HepG2 (cell line): ENCODE measurements around the gene POLA1. TPM values are rescaled to one million over a fixed set of nuclear protein-coding genes. Genes with fewer than 3 reads are reported as not detected.

Experiments used
- ATAC-seq: fragments of 200-7000 bp; cut with Tn5 transposase; 3 replicates; pipeline ENCODE4 v1.9.1; 2020; ENCODE audit warnings: mild to moderate bottlenecking, moderate library complexity
- BruUV-seq: library from RNA; stranded (reverse); fragments of 400-500 nt; replicated peaks from 2 replicates; lab custom pipeline; 2021; lab: Mats Ljungman, UMichigan
- CTCF ChIA-PET: fragments of 300-600 bp; formaldehyde crosslinking; extraction: SDS; loops from one replicate; lab custom pipeline; 2021; ENCODE audit warnings: low total read pairs, inconsistent platforms, low intra/inter-chr PET ratio; lab: Yijun Ruan, JAX
- POLR2A ChIA-PET: fragments of 350-600 bp; sonication (Branson Sonifier 250); formaldehyde crosslinking; loops from one replicate; lab custom pipeline; 2020; ENCODE audit warnings: antibody characterized with exemption, inconsistent platforms; lab: Yijun Ruan, JAX
- DNase-seq: peaks from one replicate; pipeline ENCODE4 v3.0.0-alpha.2; 2015; ENCODE audit warnings: low spot score
- FAIRE-seq: peaks from 3 replicates; lab custom pipeline; 2011; peaks lifted over from hg19 to GRCh38; lab: Jason Lieb, UNC
- H2AFZ ChIP-seq: one replicate; pipeline ENCODE4 v1.6.1; 2011; ENCODE audit warnings: low read length, inconsistent platforms
- H3K27ac ChIP-seq: fragments of 300-600 bp; 3 replicates; pipeline ENCODE4 v1.8.0; 2011; ENCODE audit warnings: mixed run types, mild to moderate bottlenecking, mixed read lengths, low read length, inconsistent platforms; ENCODE audit not compliant: insufficient read depth; ENCODE audit errors: extremely low read length
- H3K27me3 ChIP-seq, 2 experiments: fragments of 200-600 bp in 1 of 2; 2 replicates in 1 of 2; 3 replicates in 1 of 2; pipeline versions ENCODE4 v1.6.0 to v1.8.0; 2011; ENCODE audit warnings: low read length in 2 of 2, mild to moderate bottlenecking in 2 of 2, moderate library complexity in 2 of 2, inconsistent platforms in 1 of 2; ENCODE audit not compliant: insufficient read depth in 2 of 2, control insufficient read depth in 1 of 2
- H3K36me3 ChIP-seq, 2 experiments: fragments of 200-600 bp in 1 of 2; replicated peaks in 1 of 2; 2 replicates in 1 of 2; 3 replicates in 1 of 2; pipeline versions ENCODE4 v1.5.1 to v1.8.0; 2011; ENCODE audit warnings: low read length in 2 of 2, inconsistent platforms in 1 of 2; ENCODE audit not compliant: insufficient read depth in 2 of 2, control insufficient read depth in 1 of 2
- H3K4me1 ChIP-seq: 2 replicates; pipeline ENCODE4 v1.5.1; 2012; ENCODE audit warnings: low read length, inconsistent platforms; ENCODE audit not compliant: insufficient read depth
- H3K4me2 ChIP-seq: 2 replicates; pipeline ENCODE4 v1.6.0; 2011; ENCODE audit warnings: low read depth, low read length, inconsistent platforms
- H3K4me3 ChIP-seq, 3 experiments: fragments of 200-600 bp in 1 of 3; sonication (generic), shearing (Covaris generic) in 1 of 3; replicated peaks in 1 of 3; 2 replicates each; pipeline ENCODE4 v1.5.1; 2011 to 2016; ENCODE audit warnings: low read length in 3 of 3, inconsistent platforms in 2 of 3, low read depth in 2 of 3, mild to moderate bottlenecking in 2 of 3, control low read depth in 1 of 3, mixed read lengths in 1 of 3; ENCODE audit not compliant: insufficient read depth in 1 of 3
- H3K79me2 ChIP-seq: one replicate; pipeline ENCODE4 v1.6.1; 2011; ENCODE audit warnings: low read length, inconsistent platforms; ENCODE audit not compliant: insufficient read depth
- H3K9ac ChIP-seq: 2 replicates; pipeline ENCODE4 v1.6.0; 2011; ENCODE audit warnings: mild to moderate bottlenecking, low read depth, low read length, inconsistent platforms; ENCODE audit not compliant: insufficient read depth
- H3K9me3 ChIP-seq: 2 replicates; pipeline ENCODE4 v1.5.1; 2012; ENCODE audit warnings: mild to moderate bottlenecking, low read length
- H4K20me1 ChIP-seq: 2 replicates; pipeline ENCODE4 v1.6.0; 2011; ENCODE audit warnings: inconsistent platforms, mild to moderate bottlenecking, low read length, moderate library complexity; ENCODE audit not compliant: insufficient read depth
- AGO1 ChIP-seq: fragments of 200-400 bp; formaldehyde crosslinking; IDR thresholded peaks from 2 replicates; pipeline ENCODE4 v1.6.1; 2017; ENCODE audit warnings: mild to moderate bottlenecking, low read depth, low read length, moderate library complexity; ENCODE audit not compliant: poor library complexity, severe bottlenecking
- ARNT2 ChIP-seq: sonication (generic); formaldehyde crosslinking; IDR thresholded peaks from 2 replicates; pipeline ENCODE4 v1.8.0; 2022; ENCODE audit warnings: mild to moderate bottlenecking, low read depth, missing genetic modification reagents, moderate library complexity
- CBX2 ChIP-seq, 2 experiments: fragments of 200-600 bp in 1 of 2; sonication (generic); formaldehyde crosslinking in 1 of 2; IDR thresholded peaks; 2 replicates each; pipeline versions ENCODE4 v1.7.0 to v1.8.1; 2018 to 2022; ENCODE audit warnings: low read depth in 2 of 2, low read length in 1 of 2, mild to moderate bottlenecking in 1 of 2, missing genetic modification reagents in 1 of 2
- CREBL2 ChIP-seq: sonication (generic); formaldehyde crosslinking; IDR thresholded peaks from 2 replicates; pipeline ENCODE4 v1.8.1; 2023; ENCODE audit warnings: missing genetic modification reagents, mild to moderate bottlenecking, borderline replicate concordance
- CSRNP1 ChIP-seq: sonication (generic); formaldehyde crosslinking; IDR thresholded peaks from 2 replicates; pipeline ENCODE4 v1.8.1; 2023; ENCODE audit warnings: mild to moderate bottlenecking, missing genetic modification reagents
- FOXA3 ChIP-seq: IDR thresholded peaks from 2 replicates; pipeline ENCODE4 v1.6.1; 2016; ENCODE audit warnings: missing genetic modification reagents, missing compliant biosample characterization
- KDM5A ChIP-seq: fragments of 200-600 bp; sonication (generic); IDR thresholded peaks from 2 replicates; pipeline ENCODE4 v1.7.0; 2018; ENCODE audit warnings: antibody characterized with exemption, mild to moderate bottlenecking, low read length, borderline replicate concordance
- SOX13 ChIP-seq, 3 experiments: fragments of 450-650 bp in 1 of 3; sonication (generic) in 1 of 3; formaldehyde crosslinking in 1 of 3; IDR thresholded peaks in 2 of 3; conservative IDR thresholded peaks in 1 of 3; 2 replicates each; pipeline versions ENCODE4 v1.5.0 to v1.6.1; 2016 to 2020; ENCODE audit warnings: antibody characterized with exemption in 1 of 3, mild to moderate bottlenecking in 1 of 3, missing compliant biosample characterization in 1 of 3, missing genetic modification reagents in 1 of 3, moderate library complexity in 1 of 3
- TCF7 ChIP-seq: sonication (generic); IDR thresholded peaks from 2 replicates; pipeline ENCODE4 v1.6.1; 2016; ENCODE audit warnings: antibody characterized with exemption, low read depth
- THAP11 ChIP-seq: IDR thresholded peaks from 2 replicates; pipeline ENCODE4 v1.6.1; 2016; ENCODE audit warnings: missing biosample characterization, missing genetic modification reagents
- ZBTB2 ChIP-seq: sonication (generic); formaldehyde crosslinking; IDR thresholded peaks from 2 replicates; pipeline ENCODE4 v1.8.0; 2022; ENCODE audit warnings: low read depth, missing genetic modification reagents
- ZNF44 ChIP-seq: sonication (generic); formaldehyde crosslinking; IDR thresholded peaks from 2 replicates; pipeline ENCODE4 v1.5.1; 2020; ENCODE audit warnings: mild to moderate bottlenecking, missing genetic modification reagents
- ZNF510 ChIP-seq: sonication (generic); formaldehyde crosslinking; IDR thresholded peaks from 2 replicates; pipeline ENCODE4 v1.4.0; 2020; ENCODE audit warnings: low read depth, mild to moderate bottlenecking, missing genetic modification reagents
- ZNF530 ChIP-seq: sonication (generic); formaldehyde crosslinking; IDR thresholded peaks from 2 replicates; pipeline ENCODE4 v1.5.0; 2020; ENCODE audit warnings: low read depth, mild to moderate bottlenecking, missing genetic modification reagents
- ZNF589 ChIP-seq: sonication (generic); formaldehyde crosslinking; conservative IDR thresholded peaks from 2 replicates; pipeline ENCODE4 v1.8.0; 2022; ENCODE audit warnings: mild to moderate bottlenecking, moderate library complexity, missing genetic modification reagents
- ZNF724P ChIP-seq: sonication (generic); formaldehyde crosslinking; IDR thresholded peaks from 2 replicates; pipeline ENCODE4 v1.8.0; 2022; ENCODE audit warnings: missing genetic modification reagents, borderline replicate concordance
- WGBS: methylation state at CpG from one replicate; pipeline ENCODE4 v1.1.6; 2017; ENCODE audit warnings: low lambda C conversion rate; 5-methylcytosine and 5-hydroxymethylcytosine counted together
- in situ Hi-C: cut with HindIII; loops from 2 replicates; pipeline ENCODE4 v1.10.0; 2017; ENCODE audit warnings: low pct_unique_long_range_greater_than_20kb; ENCODE audit not compliant: extremely low pct_ligation_motif_present
- intact Hi-C: fragments of 100-400 bp; cut with micrococcal nuclease; formaldehyde crosslinking; loops from one replicate; pipeline ENCODE4 v1.10.0; 2022; ENCODE audit not compliant: unreplicated experiment
- polyA plus RNA-seq, 8 experiments: library from polyadenylated mRNA; depleted of rRNA in 3 of 8; stranded (reverse) in 7 of 8; unstranded in 1 of 8; fragments of >200 nt; fragmentation: Illumina TruSeq in 4 of 8; extraction: Trizol in 4 of 8; gene quantifications; 2 replicates each; pipeline versions ENCODE4 v1.2.1 to v1.2.3, GENCODE V29; 2011 to 2016; ENCODE audit warnings: low read depth in 4 of 8, missing spikeins in 1 of 8, mixed read lengths in 1 of 8; ENCODE audit not compliant: insufficient read depth in 1 of 8
- total RNA-seq, 5 experiments: library from RNA; depleted of rRNA; stranded (reverse); fragments of >200 nt; fragmentation: Illumina TruSeq; extraction: Trizol; gene quantifications; 2 replicates each; pipeline ENCODE4 v1.2.3, GENCODE V29; 2016; ENCODE audit warnings: low read depth in 1 of 5

The POLA1 gene
- total and polyA plus RNA-seq, 2 of the 13 experiments (the other 11 are each of a cell fraction or from before 2014, with no cell fraction given): 3.3 to 26.5 TPM

- ATAC-seq: no peak
- no TSS peak for BruUV-seq
- H3K4me1 ChIP-seq: no peaks in the 10 kb centered on the region
- H4K20me1 ChIP-seq: no peaks in the 10 kb centered on the region
- no peaks in the 10 kb centered on the region for H3K79me2 ChIP-seq
- no peaks in the 10 kb centered on the region for H3K9me3 ChIP-seq
- POLR2A ChIA-PET: no interaction called here
- no peak overlapping the region for H3K4me3 ChIP-seq
- peaks cover 1 to 3% of the 10 kb centered on the region in 2 experiments; a peak in 1 of 5 replicates for H3K36me3 ChIP-seq
- CTCF ChIA-PET: no interaction called here
- no peak overlapping the region for H3K4me2 ChIP-seq
- no peak for FAIRE-seq
- WGBS: 100% methylated on average over 2 of the region's 2 CpGs
- no peak overlapping the region for H3K9ac ChIP-seq
- H3K27ac ChIP-seq: no peak overlapping the region
- in situ Hi-C loops: no loop called here
- intact Hi-C loops: no loop called here
- TF ChIP-seq ZNF724P (no peak), TCF7 (no peak), CSRNP1 (no peak), ZNF589 (CRISPR knock-in tag) (no peak), ZNF530 (CRISPR knock-in tag) (no peak), FOXA3 (CRISPR knock-in tag) (no peak), ZBTB2 (no peak), ZNF510 (CRISPR knock-in tag) (no peak), SOX13 (IDR thresholded peaks at IDR 0.05) (no peak), SOX13 (CRISPR knock-in tag; conservative IDR thresholded peaks at IDR 0.05 in 1 of 2, IDR thresholded peaks at IDR 0.05 in 1 of 2) (no peak), ARNT2 (CRISPR knock-in tag) (no peak), AGO1 (no peak), KDM5A (no peak), ZNF44 (CRISPR knock-in tag) (no peak), CBX2 (IDR thresholded peaks at IDR 0.05; ENCODE audit: low read depth, low read length) (no peak), CBX2 (CRISPR knock-in tag; IDR thresholded peaks at IDR 0.05; ENCODE audit: low read depth) (no peak), THAP11 (CRISPR knock-in tag) (no peak), CREBL2 (CRISPR knock-in tag) (no peak)
- H2AFZ ChIP-seq: no peak overlapping the region
- no peaks in the 10 kb centered on the region for H3K27me3 ChIP-seq
- DNase-seq: no peak
These were observed 105.8 kb downstream of the POLA1 start for GRCh38 chrX:24799565-24799964.
